HG03066 (cell line): ENCODE results near the gene TM9SF2.

Experiments
- ATAC-seq: cut with Tn5 transposase; IDR thresholded peaks from one replicate; pipeline ENCODE4 v1.9.1; 2021; ENCODE audit warnings: low read depth; ENCODE audit not compliant: unreplicated experiment

The TM9SF2 gene

DNA sequence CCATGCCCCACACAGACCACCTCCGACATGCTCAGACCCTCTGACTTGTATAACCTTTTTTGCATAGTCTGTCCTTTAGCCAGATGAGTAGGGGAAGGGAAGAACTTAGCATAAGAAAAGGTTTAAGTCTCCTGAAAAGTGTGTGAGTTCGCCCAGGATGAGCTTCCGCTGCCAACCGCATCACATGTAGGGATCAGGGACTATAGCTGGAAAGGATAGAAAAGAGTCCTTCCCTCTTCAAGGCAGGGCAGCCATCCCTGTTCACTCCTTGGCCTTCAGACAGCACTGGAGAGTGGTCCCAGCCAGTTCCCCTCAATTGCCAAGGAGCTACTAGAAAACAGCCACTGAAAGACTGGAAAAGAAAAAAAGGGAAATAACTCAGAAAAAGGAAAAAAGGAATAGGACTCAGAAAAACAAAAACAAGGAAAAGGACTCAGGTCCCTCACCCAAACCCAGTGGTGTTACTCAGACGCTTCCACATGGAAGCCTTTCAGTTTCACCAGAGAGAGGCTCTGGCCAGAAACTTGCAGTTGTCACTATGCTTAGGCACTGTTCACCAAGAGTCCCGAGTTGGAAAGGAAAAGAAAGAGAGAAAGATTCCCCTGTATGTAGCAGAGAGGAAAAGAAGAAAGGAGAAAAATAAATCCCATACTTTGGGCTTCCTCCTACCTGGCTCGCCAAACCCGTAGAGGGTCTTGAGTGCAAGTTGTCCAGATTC, 5.6 kb upstream of the TM9SF2 start:
- ATAC-seq, result no peak

DNA sequence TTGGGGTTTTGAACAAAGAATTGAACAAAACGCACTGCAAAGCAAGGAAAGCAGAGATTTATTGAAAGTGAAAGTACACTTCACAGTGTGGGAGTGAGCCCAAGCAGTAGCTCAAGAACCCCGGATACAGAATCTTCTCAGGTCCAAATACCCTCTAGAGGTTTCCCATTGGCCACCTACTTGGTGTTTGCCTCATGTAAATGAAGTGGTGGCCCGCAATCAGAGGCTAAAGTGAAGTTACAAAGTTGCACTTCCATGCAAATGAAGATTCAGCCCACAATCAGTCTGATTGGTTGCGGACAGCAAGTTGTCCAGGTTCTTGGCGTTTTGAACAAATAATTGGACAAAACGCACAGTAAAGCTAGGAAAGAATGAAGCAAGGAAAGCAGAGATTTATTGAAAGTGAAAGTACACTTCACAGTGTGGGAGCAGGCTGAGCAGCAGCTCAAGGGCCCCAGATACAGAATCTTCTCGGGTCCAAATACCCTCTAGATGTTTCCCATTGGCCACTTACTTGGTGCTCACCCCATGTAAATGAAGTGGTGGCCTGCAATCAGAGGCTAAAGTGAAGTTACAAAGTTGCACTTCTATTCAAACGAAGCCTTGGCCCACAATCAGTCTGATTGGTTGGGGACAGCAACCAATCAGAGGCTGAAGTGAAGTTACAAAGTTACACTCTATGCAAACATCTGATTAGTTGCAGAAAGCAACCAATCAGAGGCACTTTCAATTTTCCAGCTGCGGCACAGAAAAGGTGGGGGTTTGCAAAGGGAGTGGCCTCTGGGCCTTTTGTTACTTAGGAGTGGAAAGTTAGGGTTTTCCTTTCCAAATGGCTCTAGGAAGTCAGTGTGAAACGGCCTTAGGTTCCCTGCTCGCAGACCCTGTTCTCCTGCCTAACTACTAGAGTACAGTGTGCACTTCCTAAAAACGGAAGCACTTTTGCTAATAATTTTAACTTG, 4.8 kb upstream of the TM9SF2 start:
- ATAC-seq, result peak; percentile 36

DNA sequence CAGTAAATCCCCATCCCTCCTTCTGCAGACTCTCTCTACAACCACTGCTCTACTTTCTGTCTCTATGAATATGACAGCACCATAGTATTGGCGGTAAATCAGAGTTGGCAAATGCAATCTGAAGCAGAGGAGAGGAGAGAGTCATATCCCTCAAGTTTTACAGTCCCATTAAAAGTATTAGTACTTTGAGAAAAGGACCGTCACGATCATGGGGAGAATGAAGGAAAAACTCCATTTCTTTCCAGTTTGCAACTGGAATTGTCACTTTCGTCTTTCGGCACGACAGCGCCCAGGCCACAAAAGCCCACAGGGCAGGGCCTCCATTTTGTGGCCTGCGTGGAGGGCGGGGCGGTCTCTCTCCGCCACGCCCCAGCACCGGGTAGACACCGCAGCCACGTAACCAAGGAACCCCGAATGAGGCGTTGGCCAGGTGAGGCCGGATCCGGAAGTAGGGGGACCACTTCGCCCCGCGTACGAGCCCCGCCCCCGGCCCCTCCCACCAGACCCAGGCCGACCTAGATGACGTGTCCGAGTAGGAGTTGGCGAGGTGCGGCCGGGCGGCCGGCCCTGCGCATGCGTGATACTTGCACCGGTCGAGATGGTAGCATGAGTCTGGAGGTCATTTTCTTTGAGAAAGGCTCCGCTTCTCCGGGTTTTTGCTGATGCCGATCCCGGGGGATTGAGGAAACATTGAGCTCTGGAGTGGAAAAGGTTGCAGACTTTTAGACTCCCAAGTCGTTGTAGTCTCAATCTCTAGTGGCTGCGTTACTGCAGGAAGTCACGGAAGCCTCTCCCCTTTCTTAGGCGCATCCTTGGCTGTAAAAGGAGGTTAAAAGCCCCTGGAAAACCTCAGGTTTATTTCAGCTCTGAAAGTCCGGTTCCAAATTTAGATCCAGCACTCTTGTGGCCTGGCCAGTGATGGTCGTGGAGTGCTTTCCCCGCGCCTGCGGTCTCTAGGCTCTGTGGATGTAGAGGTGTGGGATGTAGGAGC, 2.8 kb upstream of the TM9SF2 start:
- ATAC-seq, result peak; percentile 43

DNA sequence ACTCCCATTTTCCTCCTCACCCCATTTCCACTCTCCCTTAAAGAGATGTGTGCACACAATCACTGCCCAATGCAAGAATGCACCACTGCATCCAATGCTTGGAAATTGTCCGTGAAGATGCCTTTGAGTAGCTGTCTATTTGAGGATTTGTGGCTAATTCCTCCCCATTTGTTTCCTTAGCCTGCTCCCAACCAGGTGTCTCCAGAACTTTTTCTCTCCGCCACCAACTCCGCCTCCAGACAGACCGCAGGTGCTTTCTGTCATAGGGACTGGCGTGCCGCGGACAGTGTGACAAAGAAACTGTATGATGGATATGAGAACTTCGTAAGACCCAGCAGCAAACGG, 461 bp upstream of the TM9SF2 start:
- peak; percentile 12 for ATAC-seq

DNA sequence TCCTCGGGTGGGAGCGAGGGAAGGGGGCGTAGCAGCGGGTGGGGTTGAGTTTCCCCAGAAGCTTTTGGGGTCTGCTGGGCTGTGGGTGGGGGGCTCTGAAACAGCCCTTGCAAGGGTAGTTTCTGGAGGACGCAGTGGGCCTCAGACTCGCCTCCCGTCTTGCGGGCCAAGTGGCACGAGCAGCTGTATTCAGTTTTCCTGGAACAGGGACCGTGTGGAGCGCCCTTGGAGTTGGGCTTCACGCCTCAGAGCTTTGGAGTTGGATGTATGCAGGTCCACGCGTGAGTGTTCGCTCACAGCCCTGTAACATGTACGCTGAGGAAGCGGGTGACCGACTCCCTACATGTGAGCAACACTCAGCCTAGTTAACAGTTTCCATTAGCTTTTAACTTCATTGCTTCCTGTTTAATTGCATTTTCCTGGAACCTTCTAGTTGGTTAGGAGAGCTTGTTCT, 603 bp downstream of the TM9SF2 start:
- ATAC-seq, result no peak

DNA sequence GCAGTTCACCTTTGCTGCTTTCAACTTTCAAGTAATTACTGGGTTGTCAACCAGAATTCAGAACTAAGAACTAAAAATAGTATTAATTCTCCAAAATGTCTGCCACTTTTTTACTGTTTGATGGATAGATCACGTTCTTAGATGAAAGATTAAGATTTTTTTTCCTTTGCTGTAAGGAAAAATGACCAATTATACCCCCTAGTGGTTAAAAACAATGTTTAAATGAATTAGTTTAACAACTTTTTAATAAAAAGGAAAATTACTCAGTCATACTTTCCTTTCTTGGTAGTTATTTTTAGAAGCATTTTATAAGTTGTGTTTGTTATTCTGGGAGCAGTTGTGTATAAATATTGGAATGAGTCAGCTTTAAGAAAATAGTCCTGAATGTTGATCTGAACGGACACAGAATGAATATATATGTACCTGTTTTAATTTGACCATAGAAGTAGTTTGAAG, 4.6 kb downstream of the TM9SF2 start:
- ATAC-seq, result no peak

DNA sequence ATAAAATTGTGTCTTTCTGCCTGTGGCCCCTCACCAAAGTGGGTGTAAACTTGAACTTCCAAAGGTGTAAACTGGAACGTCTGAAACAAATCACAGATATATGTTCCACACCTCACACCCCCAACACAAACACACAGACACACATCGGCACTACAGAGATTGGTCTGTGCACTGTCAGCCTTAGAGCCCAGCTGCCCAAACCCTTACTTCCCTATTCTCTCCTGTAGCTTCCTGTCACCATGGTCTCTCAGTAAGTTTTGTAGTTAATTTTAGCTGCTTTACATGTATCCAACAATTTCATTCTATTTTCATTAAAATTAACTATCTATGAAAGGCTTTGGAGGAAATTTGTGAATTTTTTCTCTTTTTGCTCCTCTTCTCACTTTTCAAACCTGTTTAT, 5.4 kb downstream of the TM9SF2 start:
- ATAC-seq, result peak; percentile 70

DNA sequence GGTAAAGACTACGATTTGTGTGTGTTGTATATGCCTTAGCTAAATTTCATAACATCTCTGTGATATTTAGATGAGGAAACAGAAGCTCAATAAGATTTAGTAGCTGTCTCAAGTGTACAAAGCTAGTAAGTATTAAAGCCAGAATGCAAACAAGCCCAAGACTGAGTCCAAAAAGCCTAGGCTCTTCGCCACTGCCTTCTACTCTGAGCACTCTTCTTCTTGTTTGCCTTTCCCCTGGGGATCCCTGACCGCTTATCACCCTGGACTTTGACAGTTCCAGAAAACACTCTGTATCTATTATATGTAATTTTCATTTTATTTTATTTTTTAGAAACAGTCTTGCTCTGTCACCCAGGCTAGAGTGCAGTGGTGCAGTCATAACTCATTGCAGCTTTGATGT, 5.8 kb downstream of the TM9SF2 start:
- no peak for ATAC-seq

DNA sequence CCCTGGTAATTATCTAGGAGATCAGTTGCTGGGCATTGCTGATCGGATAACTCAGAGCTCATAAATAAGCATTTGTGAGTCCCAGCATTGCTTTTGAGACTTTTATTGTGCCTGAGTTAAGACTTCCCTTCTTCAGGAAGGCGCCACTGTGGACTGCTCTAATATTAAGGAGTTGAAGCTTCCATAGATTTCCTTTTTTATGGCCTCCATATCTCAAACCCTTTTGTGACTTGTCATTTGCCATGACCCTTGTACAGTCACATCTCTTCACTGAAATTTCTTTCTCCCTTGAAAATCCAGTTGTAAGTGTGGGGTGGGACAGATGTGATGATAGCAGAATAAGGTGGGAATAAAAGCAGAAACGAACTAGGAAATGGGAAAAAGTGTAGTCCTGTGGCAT, 6.3 kb downstream of the TM9SF2 start:
- ATAC-seq, result no peak

DNA sequence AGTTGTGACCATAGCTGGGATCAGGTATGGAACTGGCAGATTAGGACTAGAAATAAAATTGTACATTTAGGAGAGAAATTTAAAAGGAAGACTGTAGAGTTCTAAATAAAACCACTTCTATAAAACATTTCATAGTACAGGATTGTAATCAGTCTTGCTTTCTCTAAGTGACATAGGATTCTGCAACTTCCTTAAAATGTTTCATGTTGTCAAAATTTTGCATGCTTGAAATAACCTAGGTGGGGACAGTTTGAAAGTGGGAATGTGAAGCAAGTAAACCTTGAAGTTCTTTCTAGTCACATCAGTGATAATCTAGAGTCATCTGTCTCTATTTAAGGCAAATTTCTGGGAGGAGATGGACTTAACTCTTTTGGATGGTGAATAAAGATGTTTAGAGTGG, 6.7 kb downstream of the TM9SF2 start:
- ATAC-seq, result no peak

DNA sequence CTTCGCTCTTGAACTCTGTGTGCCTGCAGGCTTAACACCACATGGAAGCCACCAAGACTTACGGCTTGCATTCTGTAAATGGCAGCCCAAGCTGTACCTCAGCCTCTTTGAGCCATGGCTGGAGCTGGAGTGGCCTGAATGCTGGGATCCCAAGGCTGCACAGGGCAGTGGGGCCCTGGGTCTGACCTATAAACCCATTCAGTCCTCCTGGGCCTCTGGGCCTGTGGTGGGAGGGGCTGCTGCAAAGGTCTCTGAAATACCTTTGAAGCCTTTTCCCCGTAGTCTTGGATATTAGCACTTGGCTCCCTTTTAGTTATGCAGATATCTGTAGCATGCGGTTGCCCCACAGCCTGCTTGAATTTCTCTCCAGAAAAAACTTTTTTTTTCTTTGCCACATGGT, 8.2 kb downstream of the TM9SF2 start:
- no peak for ATAC-seq

DNA sequence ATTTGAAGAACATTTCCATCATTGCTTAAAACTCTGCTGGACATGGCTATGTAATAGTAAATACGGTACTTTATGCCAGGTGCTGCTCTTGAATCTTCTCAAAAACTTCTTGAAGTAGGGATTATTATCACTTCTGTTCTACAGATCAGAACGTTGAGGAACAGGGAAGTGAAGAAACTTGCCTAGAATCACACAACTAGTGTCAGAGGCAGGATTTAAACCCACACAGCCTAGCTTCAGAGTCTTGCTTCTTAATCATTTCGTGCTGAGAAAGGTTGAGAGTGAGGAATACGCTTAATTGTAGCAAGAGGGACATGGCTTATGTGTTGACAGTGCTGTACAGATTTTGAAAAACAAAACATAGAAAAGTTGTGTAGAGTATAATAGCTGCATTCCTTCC, 13.5 kb downstream of the TM9SF2 start:
- no peak for ATAC-seq

DNA sequence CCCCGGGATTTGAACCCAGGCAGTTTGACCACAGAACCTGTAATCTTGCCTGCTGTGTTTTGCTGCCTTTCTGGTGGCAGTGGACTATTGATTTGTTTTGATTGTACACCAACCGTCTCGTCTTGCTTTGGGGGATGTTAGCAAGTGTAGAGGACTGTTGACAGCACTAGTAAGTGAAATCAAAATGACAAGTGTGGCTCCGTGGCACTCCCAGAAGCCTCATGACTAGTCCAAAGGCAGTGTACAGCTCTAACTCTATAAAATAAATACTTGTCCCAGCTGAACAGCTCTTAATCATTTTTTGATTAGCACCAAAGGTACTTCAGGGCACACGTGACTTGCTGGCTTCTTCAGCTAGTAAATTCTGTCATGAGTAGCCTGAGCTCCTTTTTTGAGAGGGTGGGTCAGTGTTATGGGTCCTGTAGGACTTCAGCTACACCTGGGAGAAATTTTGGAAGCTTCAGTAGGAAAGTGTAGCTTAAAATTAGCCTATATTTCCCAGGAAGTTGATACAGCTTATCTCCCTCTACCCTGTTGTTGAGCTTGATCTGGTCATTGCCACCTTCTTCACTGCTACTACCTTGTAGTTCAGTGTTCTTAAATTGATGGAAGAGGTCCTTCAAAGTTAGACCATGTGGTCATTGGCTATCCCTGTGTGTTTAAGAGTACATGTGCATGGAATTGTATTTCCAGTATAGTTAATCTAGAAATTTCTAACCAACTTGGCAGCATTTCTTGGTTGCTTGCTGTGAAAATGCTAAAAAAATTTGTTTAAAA, 15.1 kb downstream of the TM9SF2 start:
- ATAC-seq, result no peak

DNA sequence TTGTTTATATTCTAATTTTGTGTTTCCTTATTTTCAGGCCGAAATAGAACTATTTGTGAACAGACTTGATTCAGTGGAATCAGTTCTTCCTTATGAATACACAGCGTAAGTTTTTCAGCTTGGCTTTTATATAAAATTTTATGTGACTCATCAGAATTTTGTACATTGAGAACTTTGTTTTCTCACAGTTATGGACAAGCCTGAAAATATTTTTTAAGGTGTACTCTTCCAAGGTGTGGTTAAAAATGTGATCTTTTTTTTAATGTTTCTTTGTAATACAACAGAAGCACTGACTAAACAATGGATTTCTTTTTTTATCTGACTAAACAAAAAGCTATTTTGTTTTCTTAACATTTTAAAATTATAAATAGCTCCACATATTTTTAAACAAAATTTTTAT, 16.3 kb downstream of the TM9SF2 start:
- ATAC-seq, result no peak

DNA sequence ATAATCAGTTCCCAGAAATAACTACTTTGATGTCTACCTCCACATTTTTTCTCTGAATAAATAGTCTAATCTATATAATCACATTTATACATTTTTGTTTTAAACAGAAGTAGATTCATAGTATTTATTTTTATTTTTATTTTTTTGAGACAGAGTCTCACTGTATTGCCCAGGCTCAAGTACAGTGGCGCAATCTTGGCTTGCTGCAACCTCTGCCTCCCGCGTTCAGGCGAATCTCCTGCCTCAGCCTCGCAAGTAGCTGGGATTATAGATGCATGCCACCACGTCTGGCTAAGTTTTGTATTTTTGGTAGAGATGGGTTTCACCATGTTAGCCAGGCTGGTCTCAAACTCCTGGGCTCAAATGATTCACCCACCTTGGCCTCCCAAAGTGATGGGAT, 16.7 kb downstream of the TM9SF2 start:
- ATAC-seq, result no peak

DNA sequence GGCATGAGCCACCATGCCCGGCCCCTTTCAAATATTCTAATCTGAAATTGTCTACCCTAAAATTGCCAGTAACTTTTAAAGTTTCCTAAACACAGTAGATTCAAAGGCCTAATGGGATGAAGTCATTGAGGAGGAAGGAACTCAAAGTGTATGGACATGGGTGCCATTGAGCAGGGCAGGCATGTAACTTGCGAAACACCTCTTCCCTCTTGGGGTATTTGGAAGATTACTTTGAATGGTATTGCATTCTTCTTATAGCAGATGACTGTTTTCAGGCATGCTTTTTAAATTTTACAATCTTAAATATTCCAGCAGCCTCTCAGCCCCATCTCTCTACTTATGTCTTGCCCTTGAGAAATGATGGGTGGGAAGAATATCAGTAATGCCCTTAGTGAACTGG, 21.0 kb downstream of the TM9SF2 start:
- ATAC-seq, result no peak

DNA sequence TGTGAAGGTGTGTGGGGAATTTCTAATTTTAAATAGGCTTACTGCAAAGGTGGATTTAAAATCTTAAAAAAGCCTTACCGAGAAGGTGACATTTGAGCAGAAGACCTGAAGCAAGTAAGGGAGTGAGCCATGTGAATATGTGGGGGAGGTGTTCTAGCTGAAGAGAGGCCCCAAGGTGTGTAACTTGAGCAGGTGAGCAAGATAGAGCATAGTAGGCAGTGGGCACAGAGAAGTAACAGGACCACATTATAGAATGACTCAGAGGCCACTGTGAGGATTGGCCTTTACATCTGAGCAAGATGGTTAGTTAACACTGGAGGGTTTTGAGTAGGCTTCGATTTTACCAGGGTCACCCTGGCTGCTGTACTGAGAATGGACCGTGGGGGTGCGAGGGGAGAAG, 22.6 kb downstream of the TM9SF2 start:
- no peak for ATAC-seq

DNA sequence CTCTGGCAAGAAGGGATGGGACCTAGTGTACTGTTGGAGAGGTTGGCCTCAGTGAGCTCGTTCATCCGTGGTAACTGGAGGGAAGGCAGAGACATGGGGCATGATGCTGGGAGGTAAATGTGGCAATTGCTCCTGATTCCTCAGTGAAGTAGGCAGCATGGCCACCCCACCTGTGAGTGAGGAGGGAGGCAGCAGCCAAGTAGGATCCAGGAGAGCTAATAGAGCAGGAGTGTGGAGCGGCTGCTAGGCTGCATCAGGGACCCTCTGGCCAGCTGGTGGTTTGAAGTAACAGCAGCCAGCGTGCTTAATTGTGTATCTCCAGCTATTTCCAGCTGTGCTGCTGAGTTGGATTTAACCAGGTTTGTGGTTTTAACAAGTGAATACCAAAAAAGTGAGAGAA, 24.7 kb downstream of the TM9SF2 start:
- ATAC-seq, result no peak

DNA sequence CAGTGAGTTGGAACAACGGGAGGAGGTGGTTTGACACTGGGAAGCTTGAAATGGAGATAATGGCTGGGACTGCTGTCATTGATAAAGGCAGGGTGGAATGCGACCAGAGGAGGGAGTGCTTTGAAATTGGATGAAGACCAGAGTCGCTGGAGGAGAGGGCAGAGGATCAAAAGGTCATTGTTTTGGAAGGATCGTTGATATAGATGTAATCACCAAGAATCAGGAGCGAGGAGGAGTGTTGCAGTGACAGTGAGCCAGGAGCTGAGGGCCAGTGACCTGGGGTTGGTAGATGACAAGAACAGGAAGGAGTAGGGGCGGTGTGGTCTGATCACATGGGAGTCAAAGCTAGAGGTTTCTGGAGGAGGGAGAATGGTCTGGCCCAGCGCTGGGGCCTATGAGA, 25.3 kb downstream of the TM9SF2 start:
- ATAC-seq, result no peak

DNA sequence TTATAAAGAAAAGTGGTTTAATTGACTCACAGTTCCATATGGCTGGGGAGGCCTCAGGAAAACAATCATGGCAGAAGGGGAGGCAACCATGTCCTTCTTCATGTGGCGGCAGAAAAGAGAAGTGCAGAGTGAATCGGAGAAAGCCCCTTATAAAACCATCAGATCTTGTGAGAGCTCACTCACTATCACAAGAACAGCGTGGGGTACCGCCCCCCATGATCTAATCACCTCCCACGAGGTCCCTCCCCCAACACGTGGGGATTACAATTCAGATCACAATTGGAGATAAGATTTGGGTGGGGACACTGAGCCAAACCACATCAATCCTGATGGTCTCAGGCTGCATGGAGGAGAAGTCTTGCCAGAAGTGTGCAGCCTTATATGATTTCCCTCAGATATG, 26.0 kb downstream of the TM9SF2 start:
- ATAC-seq, result no peak
